Ovary (tissue), 9 donors: ENCODE data around the gene ADCK2. TPM values are rescaled to one million over a fixed set of nuclear protein-coding genes. Genes with fewer than 3 reads are reported as not detected.
"Not testable (repeated sequence)": the region's sequence is repeated elsewhere in the genome, so short reads cannot be mapped to it uniquely, and the experiment has no call there.

Experiments
- DNase-seq, 5 donors: peaks; one replicate each; pipeline ENCODE4 v3.0.0-alpha.2; 2019 to 2020
- H3K27ac ChIP-seq, 2 donors: fragments of 200-600 bp; one replicate each; pipeline versions ENCODE4 v1.5.1 to v1.8.0; 2019 to 2022
- H3K27me3 ChIP-seq: fragments of 200-600 bp; one replicate; pipeline ENCODE4 v1.8.0; 2022
- H3K36me3 ChIP-seq: fragments of 200-600 bp; sonication (generic); one replicate; pipeline ENCODE4 v1.5.1; 2019
- H3K4me1 ChIP-seq: one replicate; pipeline ENCODE4 v1.8.1; 2013; ENCODE audit warnings: mild to moderate bottlenecking, moderate library complexity; ENCODE audit not compliant: insufficient read depth
- H3K4me3 ChIP-seq: fragments of 200-600 bp; sonication (generic); one replicate; pipeline ENCODE4 v1.5.1; 2017
- H3K9me3 ChIP-seq, 2 donors: fragments of 200-600 bp in 1 of 2; sonication (generic) in 1 of 2; one replicate each; pipeline versions ENCODE4 v1.5.1 to v1.8.1; 2013 to 2019; ENCODE audit warnings: mild to moderate bottlenecking in 1 of 2, moderate library complexity in 1 of 2
- EP300 ChIP-seq: sonication (generic); formaldehyde crosslinking; IDR thresholded peaks from one replicate; pipeline ENCODE4 v1.6.1; 2017; ENCODE audit warnings: antibody characterized with exemption
- POLR2A ChIP-seq: fragments of 450-650 bp; IDR thresholded peaks from one replicate; pipeline ENCODE4 v1.6.1; 2017; ENCODE audit warnings: antibody characterized with exemption, mild to moderate bottlenecking, moderate library complexity
- WGBS, 3 donors: extraction: QIAGEN DNeasy Blood & Tissue Kit in 1 of 3; methylation state at CpG; one replicate each; pipeline versions ENCODE4 v1.1.5 to v1.1.7; 2013 to 2017; 5-methylcytosine and 5-hydroxymethylcytosine counted together
- intact Hi-C, 4 donors: fragments of 100-400 bp; cut with DNase I; formaldehyde crosslinking; loops; one replicate each; pipeline versions ENCODE4 v1.11.0 to v1.15.1; 2022 to 2023
- polyA plus RNA-seq, 2 donors: library from polyadenylated mRNA; stranded (reverse); fragments of 200-250 nt in 1 of 2; fragments of 350-450 nt in 1 of 2; fragmentation: Illumina TruSeq in 1 of 2; extraction: RNeasy Lipid Tissue Mini Kit (QIAGEN cat#74804) in 1 of 2; gene quantifications; one replicate each; pipeline ENCODE4 v1.2.3, GENCODE V29; 2013 to 2014
- total RNA-seq, 7 donors: library from RNA; depleted of rRNA in 2 of 7; stranded (reverse); fragments of >200 nt in 2 of 7; fragmentation: NEBNext Ultra II Directional in 3 of 7; extraction: Animal tissue kit (Norgen Biotek cat#: 25700) in 3 of 7; gene quantifications; one replicate each; pipeline versions ENCODE4 v1.1.0 to v1.2.4, GENCODE V29; 2016 to 2023
- TF ChIP-seq, protein P1 (sequence below), 3 donors: fragments of 450-650 bp in 2 of 3; fragments of 200-600 bp in 1 of 3; IDR thresholded peaks; one replicate each; pipeline versions ENCODE4 v1.5.1 to v1.8.0; 2016 to 2022; ENCODE audit warnings: antibody characterized with exemption in 3 of 3, mild to moderate bottlenecking in 1 of 3
- donor health status: DM: no; HTN: no; CAD: no; lungs with moderate emphysema.
- donor health status: DM: no; HTN: no; CAD: no.
- donor health status: Bipolar disorder and iron deficiency.
- donor health status: DM: yes; HTN: yes; CAD: no.
- donor health status: DM: no; HTN: no; CAD: no.
- donor health status: DM: yes; HTN: yes; CAD: no.

Gene ADCK2
- total and polyA plus RNA-seq, 9 donors = 12.0 to 22.5 (median 19.1) TPM

DNA sequence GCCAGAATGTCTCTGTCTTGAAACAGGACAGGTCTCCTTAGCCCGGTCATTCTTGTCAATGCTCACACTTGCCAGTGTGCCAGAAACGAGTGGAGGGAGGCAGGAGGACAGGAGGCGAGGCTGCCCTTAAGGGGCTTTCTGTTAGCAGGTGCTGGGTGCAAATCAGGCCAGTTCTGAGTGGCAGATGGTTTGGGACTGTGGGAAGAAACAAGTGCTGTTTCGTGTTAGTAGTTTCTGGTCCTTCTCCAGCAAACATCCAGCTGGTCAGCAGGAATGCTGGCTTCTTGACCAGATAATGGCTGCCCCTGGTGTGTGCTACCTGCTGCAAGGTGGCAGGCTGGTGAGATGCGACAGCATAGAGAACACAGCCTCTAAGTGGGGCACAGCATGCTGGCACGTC, 15.6 kb downstream of the ADCK2 start:
- no peak for DNase-seq
- H3K9me3 ChIP-seq = no peaks in the 10 kb centered on the region
- intact Hi-C loops = no loop called here
- H3K36me3 ChIP-seq = no peaks in the 10 kb centered on the region
- H3K27me3 ChIP-seq = no peaks in the 10 kb centered on the region
- H3K4me3 ChIP-seq = no peak overlapping the region
- WGBS, 3 donors = 85 to 92% (median 90%) methylated on average over 6 of the region's 6 CpGs
- no peak overlapping the region for H3K27ac ChIP-seq
- no peaks in the 10 kb centered on the region for H3K4me1 ChIP-seq
- TF ChIP-seq, protein P1, sequence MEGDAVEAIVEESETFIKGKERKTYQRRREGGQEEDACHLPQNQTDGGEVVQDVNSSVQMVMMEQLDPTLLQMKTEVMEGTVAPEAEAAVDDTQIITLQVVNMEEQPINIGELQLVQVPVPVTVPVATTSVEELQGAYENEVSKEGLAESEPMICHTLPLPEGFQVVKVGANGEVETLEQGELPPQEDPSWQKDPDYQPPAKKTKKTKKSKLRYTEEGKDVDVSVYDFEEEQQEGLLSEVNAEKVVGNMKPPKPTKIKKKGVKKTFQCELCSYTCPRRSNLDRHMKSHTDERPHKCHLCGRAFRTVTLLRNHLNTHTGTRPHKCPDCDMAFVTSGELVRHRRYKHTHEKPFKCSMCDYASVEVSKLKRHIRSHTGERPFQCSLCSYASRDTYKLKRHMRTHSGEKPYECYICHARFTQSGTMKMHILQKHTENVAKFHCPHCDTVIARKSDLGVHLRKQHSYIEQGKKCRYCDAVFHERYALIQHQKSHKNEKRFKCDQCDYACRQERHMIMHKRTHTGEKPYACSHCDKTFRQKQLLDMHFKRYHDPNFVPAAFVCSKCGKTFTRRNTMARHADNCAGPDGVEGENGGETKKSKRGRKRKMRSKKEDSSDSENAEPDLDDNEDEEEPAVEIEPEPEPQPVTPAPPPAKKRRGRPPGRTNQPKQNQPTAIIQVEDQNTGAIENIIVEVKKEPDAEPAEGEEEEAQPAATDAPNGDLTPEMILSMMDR (IDR thresholded peaks at IDR 0.05) = no peak
- TF ChIP-seq EP300 (no peak), POLR2A (no peak)

DNA sequence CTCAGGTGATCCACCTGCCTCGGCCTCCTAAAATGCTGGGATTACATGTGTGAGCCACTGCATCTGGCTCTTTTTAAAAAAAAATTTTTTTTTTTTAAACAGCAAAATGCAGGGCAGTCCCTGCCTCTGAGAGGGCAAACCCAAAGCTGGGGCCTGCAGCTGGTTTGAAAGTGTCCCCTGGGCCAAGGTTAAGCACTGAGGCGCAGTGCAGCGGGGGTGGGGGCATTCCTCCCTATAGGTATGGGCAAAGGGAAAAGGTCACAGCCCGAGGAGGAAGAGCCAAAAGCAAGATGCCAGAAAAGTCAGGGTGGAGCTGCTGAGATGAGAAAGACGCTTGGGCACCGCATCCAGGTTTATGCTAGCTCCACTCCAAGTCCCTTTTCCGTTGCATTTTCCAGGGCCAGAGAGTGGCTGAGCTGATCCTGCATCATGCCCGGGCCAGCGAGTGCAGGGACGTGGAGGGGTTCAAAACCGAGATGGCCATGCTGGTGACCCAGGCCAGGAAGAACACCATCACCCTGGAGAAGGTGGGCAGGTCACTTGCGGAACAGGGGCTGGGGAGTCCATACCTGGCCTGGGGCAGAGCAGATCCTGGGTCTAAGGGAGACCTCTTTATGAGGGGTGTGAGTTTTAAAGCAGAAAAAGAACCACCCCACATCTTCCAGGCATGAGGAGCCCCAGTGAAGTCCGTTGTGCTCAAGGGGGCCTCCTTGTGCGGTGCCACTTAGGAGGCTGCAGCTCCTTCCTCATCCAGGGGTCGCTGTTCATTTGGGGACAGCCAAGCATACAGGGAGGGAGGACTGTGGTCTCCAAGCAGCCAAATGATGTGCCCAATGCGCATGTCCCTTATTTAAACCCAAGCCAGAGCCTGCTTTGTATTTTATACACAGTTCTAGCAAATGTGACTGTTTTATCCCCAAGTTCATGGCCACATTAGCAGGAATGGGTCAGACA, 16.7 kb downstream of the ADCK2 start:
- H3K9me3 ChIP-seq = no peaks in the 10 kb centered on the region
- H3K4me1 ChIP-seq = no peaks in the 10 kb centered on the region
- H3K27ac ChIP-seq = no peak overlapping the region
- no peak for TF ChIP-seq EP300
- TF ChIP-seq POLR2A = no peak
- TF ChIP-seq, protein P1 (IDR thresholded peaks at IDR 0.05) = no peak
- WGBS, 3 donors = 91 to 94% (median 92%) methylated on average over 16 of the region's 16 CpGs
- intact Hi-C loops = no loop called here
- DNase-seq = no peak
- no peaks in the 10 kb centered on the region for H3K36me3 ChIP-seq
- no peak overlapping the region for H3K4me3 ChIP-seq
- no peaks in the 10 kb centered on the region for H3K27me3 ChIP-seq

DNA sequence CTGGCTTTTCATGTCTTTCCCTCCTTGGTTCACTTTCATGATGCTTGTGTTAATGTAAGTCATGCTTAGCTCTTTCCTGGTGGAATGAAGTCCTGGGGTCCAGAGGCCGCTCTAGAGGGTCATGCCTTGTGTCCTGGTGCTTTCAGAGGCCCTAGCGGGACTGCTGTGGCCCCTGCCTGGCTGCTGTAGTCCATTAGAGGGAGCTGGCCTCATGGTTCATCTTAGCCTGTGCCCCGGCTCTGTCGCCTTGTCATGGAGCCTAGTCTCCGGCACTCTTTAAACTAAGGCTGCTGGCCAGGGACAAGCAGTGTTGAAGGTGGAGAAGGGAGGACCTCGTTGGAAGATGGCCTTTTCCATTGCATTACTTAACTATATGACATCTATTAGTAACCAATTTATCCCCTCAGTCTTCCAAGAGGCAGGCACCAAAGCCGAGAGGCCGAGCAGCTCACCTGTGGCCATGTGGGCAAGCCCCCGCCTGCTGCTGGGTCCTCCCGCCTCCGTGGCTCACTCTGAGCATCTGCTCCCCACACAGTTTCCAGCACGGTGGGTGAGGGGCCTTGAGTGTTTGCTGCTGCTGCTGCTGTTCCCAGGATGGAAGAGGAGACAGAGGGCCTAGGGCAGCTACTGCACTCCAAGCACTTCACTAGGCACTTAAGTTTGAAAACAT, 18.8 kb downstream of the ADCK2 start:
- no peak for DNase-seq
- no peak overlapping the region for H3K4me3 ChIP-seq
- WGBS, 3 donors = 88 to 91% (median 89%) methylated on average over 12 of the region's 12 CpGs
- TF ChIP-seq EP300 (no peak), POLR2A (no peak)
- TF ChIP-seq, protein P1 (IDR thresholded peaks at IDR 0.05) = no peak
- intact Hi-C loops = no loop called here
- H3K36me3 ChIP-seq = no peaks in the 10 kb centered on the region
- no peaks in the 10 kb centered on the region for H3K9me3 ChIP-seq
- no peak overlapping the region for H3K27ac ChIP-seq
- peaks cover 4% of the 10 kb centered on the region for H3K4me1 ChIP-seq
- no peaks in the 10 kb centered on the region for H3K27me3 ChIP-seq

DNA sequence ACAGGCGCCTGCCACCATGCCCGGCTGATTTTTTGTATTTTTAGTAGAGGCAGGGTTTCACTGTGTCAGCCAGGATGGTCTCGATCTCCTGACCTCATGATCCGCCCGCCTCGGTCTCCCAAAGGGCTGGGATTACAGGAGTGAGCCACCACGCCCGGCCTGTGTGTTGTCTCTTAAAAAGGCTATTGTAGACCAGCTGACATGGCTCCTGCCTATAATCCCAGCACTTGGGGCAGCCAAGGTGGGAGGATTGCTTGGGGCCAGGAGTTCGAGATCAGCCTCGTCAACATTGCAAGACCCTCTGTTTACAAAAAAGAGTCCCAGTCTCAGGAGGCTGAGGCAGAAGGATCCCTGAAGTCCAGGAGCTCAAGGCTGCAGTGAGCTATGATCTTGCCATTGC, 21.1 kb downstream of the ADCK2 start:
- H3K27ac ChIP-seq, H3K27me3 ChIP-seq, intact Hi-C loops, H3K4me3 ChIP-seq, H3K9me3 ChIP-seq, H3K36me3 ChIP-seq, DNase-seq: not testable (repeated sequence)
- WGBS, 3 donors = 91 to 93% (median 93%) methylated on average over 10 of the region's 10 CpGs
- peaks cover 12% of the 10 kb centered on the region for H3K4me1 ChIP-seq

DNA sequence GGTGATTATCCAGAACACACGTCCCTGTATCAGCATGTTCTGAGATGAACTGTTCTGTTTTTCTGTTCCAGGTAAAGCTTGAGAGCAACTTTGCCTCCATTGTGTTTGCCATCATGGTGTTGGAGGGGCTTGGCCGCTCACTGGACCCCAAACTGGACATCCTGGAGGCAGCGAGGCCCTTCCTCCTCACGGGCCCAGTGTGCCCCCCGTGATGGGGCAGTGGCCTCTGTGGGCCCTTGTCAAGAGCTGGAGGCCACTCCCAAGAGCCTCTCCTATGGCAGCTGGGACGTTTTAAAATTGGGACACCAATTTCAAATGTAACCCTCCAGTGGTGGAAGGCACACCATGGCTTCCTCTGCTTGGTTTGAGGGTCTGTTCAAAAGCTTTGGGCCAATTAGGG, 21.8 kb downstream of the ADCK2 start:
- DNase-seq = no peak
- TF ChIP-seq EP300 (no peak), POLR2A (no peak)
- TF ChIP-seq, protein P1 (IDR thresholded peaks at IDR 0.05) = no peak
- no peaks in the 10 kb centered on the region for H3K9me3 ChIP-seq
- H3K4me3 ChIP-seq = no peak overlapping the region
- no peaks in the 10 kb centered on the region for H3K27me3 ChIP-seq
- H3K27ac ChIP-seq = no peak overlapping the region
- 76 to 85% (median 83%) methylated on average over 6 of the region's 6 CpGs for WGBS, 3 donors
- no peaks in the 10 kb centered on the region for H3K36me3 ChIP-seq
- H3K4me1 ChIP-seq = peaks cover 12% of the 10 kb centered on the region
- intact Hi-C loops = no loop called here
